MCF 10A (cell line): ENCODE results near the gene ZNF655. TPM values are rescaled to one million over a fixed set of nuclear protein-coding genes. Genes with fewer than 3 reads are reported as not detected.
"Not testable (repeated sequence)": the region's sequence is repeated elsewhere in the genome, so short reads cannot be mapped to it uniquely, and the experiment has no call there.

Experiments used
- BruUV-seq: library from RNA; stranded (reverse); fragments of 400-500 nt; replicated peaks from 2 replicates; lab custom pipeline; 2021; lab: Mats Ljungman, UMichigan
- CTCF ChIA-PET: fragments of 300-600 bp; sonication (Branson Sonifier 250); formaldehyde crosslinking; extraction: SDS; loops from one replicate; lab custom pipeline; 2021; ENCODE audit warnings: antibody characterized with exemption, inconsistent platforms; lab: Yijun Ruan, JAX
- POLR2A ChIA-PET: fragments of 300-600, 350-650 bp; sonication (Branson Sonifier 250); formaldehyde crosslinking; extraction: SDS; loops from one replicate; lab custom pipeline; 2020; ENCODE audit warnings: antibody characterized with exemption, inconsistent platforms; lab: Yijun Ruan, JAX
- DNase-seq: peaks from one replicate; pipeline ENCODE4 v3.0.0-alpha.2; 2018; ENCODE audit not compliant: unreplicated experiment
- H3K27ac Mint-ChIP-seq: one replicate; pipeline ENCODE4 v1.8.0; 2022; ENCODE audit warnings: mild to moderate bottlenecking, low read depth, mixed read lengths; ENCODE audit not compliant: unreplicated experiment
- H3K27me3 Mint-ChIP-seq: one replicate; pipeline ENCODE4 v1.8.0; 2022; ENCODE audit warnings: mixed read lengths; ENCODE audit not compliant: insufficient read depth, unreplicated experiment
- H3K36me3 Mint-ChIP-seq: one replicate; pipeline ENCODE4 v1.8.0; 2022; ENCODE audit warnings: mild to moderate bottlenecking, moderate library complexity, mixed read lengths; ENCODE audit not compliant: insufficient read depth, unreplicated experiment
- H3K4me1 Mint-ChIP-seq: one replicate; pipeline ENCODE4 v1.8.0; 2022; ENCODE audit warnings: mixed read lengths; ENCODE audit not compliant: insufficient read depth, unreplicated experiment
- H3K4me3 Mint-ChIP-seq: one replicate; pipeline ENCODE4 v1.8.0; 2022; ENCODE audit warnings: mild to moderate bottlenecking, moderate library complexity, mixed read lengths; ENCODE audit not compliant: unreplicated experiment
- H3K9me3 Mint-ChIP-seq: one replicate; pipeline ENCODE4 v1.8.0; 2022; ENCODE audit warnings: mixed read lengths; ENCODE audit not compliant: unreplicated experiment
- intact Hi-C: fragments of 100-400 bp; cut with micrococcal nuclease; formaldehyde crosslinking; loops from 2 replicates; pipeline ENCODE4 v1.14.1; 2022
- total RNA-seq: library from RNA; stranded (reverse); gene quantifications from 2 replicates; pipeline ENCODE4 v1.2.3, GENCODE V29; 2022
- TF ChIP-seq, protein P1 (sequence below): fragments of 200-600 bp; IDR thresholded peaks from one replicate; pipeline ENCODE4 v1.8.0; 2022; ENCODE audit warnings: antibody characterized with exemption, mild to moderate bottlenecking; ENCODE audit not compliant: unreplicated experiment

The ZNF655 gene
- total RNA-seq, 1 experiment from 2014 or later: 89.9 TPM

DNA sequence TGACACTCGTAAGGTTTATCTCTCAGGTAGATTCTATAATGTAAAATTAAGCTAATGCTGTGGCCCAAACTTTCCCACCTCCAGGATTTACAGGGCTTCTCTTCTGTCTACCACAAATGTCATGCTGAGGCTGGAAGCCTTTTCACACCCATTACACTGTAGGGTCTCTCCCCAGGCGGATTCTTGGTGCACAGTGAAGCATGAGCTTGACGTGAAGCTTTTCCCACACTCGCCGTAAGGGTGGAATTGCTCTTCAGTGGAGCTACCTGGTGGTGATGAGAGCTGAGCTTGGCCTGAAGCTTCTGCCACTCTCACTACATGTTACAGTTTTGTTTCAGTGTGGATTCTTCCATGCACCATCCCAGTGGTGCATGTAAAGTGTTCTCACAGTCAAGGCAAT is 17.9 kb upstream of the ZNF655 start:
- intact Hi-C loops: no loop called here
- DNase-seq: no peak
- H3K4me1 Mint-ChIP-seq: no peaks in the 10 kb centered on the region
- no peak overlapping the region for H3K4me3 Mint-ChIP-seq
- no peaks in the 10 kb centered on the region for H3K27me3 Mint-ChIP-seq
- no TSS peak for BruUV-seq
- ChIA-PET POLR2A (interaction anchor here (0.5 to 0.6 kb wide), 2 partner anchors 10 to 11 kb away, joined by 3 read pairs; partner anchors contain the start of gene FAM200A), CTCF (interaction anchor here (0.6 to 1.0 kb wide), 2 partner anchors 10 to 26 kb away, joined by 3 to 4 read pairs; no protein-coding TSS in a partner anchor)
- peaks cover 4% of the 10 kb centered on the region for H3K36me3 Mint-ChIP-seq
- no peak overlapping the region for H3K27ac Mint-ChIP-seq
- H3K9me3 Mint-ChIP-seq: peaks cover 7% of the 10 kb centered on the region
- TF ChIP-seq, protein P1, sequence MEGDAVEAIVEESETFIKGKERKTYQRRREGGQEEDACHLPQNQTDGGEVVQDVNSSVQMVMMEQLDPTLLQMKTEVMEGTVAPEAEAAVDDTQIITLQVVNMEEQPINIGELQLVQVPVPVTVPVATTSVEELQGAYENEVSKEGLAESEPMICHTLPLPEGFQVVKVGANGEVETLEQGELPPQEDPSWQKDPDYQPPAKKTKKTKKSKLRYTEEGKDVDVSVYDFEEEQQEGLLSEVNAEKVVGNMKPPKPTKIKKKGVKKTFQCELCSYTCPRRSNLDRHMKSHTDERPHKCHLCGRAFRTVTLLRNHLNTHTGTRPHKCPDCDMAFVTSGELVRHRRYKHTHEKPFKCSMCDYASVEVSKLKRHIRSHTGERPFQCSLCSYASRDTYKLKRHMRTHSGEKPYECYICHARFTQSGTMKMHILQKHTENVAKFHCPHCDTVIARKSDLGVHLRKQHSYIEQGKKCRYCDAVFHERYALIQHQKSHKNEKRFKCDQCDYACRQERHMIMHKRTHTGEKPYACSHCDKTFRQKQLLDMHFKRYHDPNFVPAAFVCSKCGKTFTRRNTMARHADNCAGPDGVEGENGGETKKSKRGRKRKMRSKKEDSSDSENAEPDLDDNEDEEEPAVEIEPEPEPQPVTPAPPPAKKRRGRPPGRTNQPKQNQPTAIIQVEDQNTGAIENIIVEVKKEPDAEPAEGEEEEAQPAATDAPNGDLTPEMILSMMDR: no peak

DNA sequence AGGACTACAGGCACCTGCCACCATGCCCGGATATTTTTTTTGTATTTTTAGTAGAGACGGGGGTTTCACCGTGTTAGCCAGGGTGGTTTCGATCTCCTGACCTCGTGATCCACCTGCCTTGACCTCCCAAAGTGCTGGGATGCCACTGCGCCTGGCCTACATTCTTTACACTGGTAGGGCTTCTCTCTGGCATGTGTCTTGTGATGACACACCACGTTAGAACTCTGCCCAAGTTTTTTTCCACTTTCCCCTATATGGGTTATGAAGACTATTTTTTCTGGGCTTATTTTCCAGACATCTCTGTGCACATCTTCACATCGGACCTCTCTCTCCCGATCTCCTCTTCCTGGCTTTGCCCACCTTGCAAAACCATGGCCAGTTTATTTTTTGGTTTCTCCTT is 17.2 kb upstream of the ZNF655 start:
- ChIA-PET CTCF (interaction anchor here (0.7 to 1.0 kb wide), 2 partner anchors 27 to 448 kb away, joined by 4 to 5 read pairs; no protein-coding TSS in a partner anchor), POLR2A (interaction anchor here (0.5 to 0.6 kb wide), 2 partner anchors 11 kb away, joined by 3 read pairs; partner anchors contain the start of gene FAM200A)
- H3K27ac Mint-ChIP-seq: no peak overlapping the region
- H3K27me3 Mint-ChIP-seq: no peaks in the 10 kb centered on the region
- H3K9me3 Mint-ChIP-seq: peaks cover 7% of the 10 kb centered on the region
- peaks cover 4% of the 10 kb centered on the region for H3K36me3 Mint-ChIP-seq
- DNase-seq: no peak
- intact Hi-C loops: no loop called here
- TF ChIP-seq, protein P1: no peak
- no TSS peak for BruUV-seq
- no peak overlapping the region for H3K4me3 Mint-ChIP-seq
- no peaks in the 10 kb centered on the region for H3K4me1 Mint-ChIP-seq

DNA sequence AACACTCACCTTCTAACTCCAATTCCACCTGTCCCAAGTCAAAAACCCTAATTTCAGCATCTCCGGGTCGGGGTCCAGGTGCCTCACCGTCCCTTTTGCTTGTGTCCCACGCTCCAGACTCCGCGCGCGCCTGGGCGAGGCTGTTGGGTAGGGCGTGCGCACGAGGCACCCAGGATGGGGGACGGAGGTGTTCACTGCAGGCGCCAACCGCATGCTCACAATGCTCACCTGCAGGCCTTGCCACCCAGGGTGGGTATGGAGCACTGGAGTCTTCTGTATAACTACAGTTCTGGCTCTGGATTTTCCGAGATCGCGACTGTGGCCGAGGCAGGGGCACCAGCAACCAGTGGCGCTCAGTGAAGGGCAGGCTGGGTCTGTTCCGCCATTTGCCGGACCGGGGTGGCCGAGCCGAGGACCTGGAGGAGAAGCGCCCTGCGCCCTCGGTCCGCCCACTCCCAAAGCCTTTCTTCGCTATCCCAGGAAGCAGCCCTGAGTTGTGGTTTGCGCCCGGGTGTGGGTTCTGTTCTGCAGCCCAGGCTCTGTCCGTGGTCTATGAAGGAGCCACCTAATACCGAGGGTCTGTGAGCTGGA is 15.3 kb upstream of the ZNF655 start:
- TF ChIP-seq, protein P1: no peak
- Mint-ChIP-seq H3K27ac (no peak overlapping the region), H3K4me3 (no peak overlapping the region), H3K27me3 (no peaks in the 10 kb centered on the region), H3K36me3 (peaks cover 9% of the 10 kb centered on the region), H3K4me1 (no peaks in the 10 kb centered on the region), H3K9me3 (peaks cover 4% of the 10 kb centered on the region)
- BruUV-seq: no TSS peak
- intact Hi-C loops: no loop called here
- ChIA-PET CTCF (interaction anchor here (0.7 kb wide), 1 partner anchor 15 kb away, joined by 4 read pairs; no protein-coding TSS in a partner anchor), POLR2A (no interaction called here)
- DNase-seq: no peak

DNA sequence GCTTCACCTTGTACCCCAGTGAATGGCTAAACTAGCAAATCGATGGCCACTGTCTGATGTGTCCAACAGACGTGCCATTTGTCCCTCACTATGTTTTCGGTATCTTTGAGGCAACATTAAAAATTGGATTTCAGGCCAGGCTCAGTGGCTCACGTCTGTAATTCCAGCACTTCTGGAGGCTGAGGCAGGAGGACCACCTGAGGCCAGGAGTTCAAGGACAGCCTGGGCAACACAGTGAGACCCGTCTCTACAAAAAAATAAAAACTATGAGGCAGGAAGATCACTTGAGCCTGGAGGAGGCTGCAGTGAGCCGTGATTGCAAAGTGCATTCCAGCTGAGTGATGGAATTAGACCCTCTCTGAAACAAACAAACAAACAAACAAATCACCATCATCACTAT is 14.5 kb upstream of the ZNF655 start:
- Mint-ChIP-seq H3K4me3 (no peak overlapping the region), H3K9me3 (peaks cover 7% of the 10 kb centered on the region), H3K36me3 (peaks cover 14% of the 10 kb centered on the region), H3K27me3 (no peaks in the 10 kb centered on the region), H3K4me1 (no peaks in the 10 kb centered on the region), H3K27ac (no peak overlapping the region)
- ChIA-PET CTCF (interaction anchor here (0.6 to 0.7 kb wide), 2 partner anchors 13 to 16 kb away, joined by 3 to 4 read pairs; no protein-coding TSS in a partner anchor), POLR2A (no interaction called here)
- no peak for DNase-seq
- intact Hi-C loops: no loop called here
- no TSS peak for BruUV-seq
- TF ChIP-seq, protein P1: no peak

DNA sequence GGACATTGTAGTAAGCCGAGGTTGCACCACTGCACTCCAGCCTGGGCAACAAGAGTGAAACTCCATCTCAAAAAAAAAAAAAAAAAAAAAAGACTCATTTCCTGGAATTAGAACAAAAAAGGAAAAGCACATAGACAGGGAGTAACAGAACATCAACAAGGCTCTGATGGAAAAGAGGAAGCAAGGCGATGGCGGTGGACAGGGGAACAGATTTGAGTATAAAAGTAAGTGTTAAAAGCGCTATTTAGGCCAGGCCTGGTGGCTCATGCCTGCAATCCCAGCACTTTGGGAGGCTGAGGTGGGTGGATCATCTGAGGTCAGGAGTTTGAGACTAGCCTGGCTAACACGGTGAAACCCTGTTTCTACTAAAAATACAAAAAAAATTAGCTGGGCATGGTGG is 13.1 kb upstream of the ZNF655 start:
- DNase-seq, intact Hi-C loops, H3K4me3 Mint-ChIP-seq, H3K9me3 Mint-ChIP-seq, H3K4me1 Mint-ChIP-seq, BruUV-seq, H3K27me3 Mint-ChIP-seq, POLR2A ChIA-PET, CTCF ChIA-PET, H3K27ac Mint-ChIP-seq: not testable (repeated sequence)
- H3K36me3 Mint-ChIP-seq: peaks cover 20% of the 10 kb centered on the region

DNA sequence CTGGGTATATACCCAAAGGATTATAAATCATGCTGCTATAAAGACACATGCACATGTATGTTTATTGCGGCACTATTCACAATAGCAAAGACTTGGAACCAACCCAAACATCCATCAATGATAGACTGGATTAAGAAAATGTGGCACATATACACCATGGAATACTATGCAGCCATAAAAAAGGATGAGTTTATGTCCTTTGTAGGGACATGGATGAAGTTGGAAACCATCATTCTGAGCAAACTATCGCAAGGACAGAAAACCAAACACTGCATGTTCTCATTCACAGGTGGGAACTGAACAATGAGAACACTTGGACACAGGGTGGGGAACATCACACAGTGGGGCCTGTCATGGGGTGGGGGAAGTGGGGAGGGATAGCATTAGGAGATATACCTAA is 8.9 kb upstream of the ZNF655 start:
- H3K36me3 Mint-ChIP-seq: peaks cover 23% of the 10 kb centered on the region
- H3K27me3 Mint-ChIP-seq, BruUV-seq, DNase-seq, H3K27ac Mint-ChIP-seq, intact Hi-C loops, CTCF ChIA-PET, H3K4me3 Mint-ChIP-seq, H3K9me3 Mint-ChIP-seq, H3K4me1 Mint-ChIP-seq: not testable (repeated sequence)
- POLR2A ChIA-PET: interaction anchor here (1.9 kb wide), 1 partner anchor 8 kb away, joined by 6 read pairs; the partner anchor contains the start of gene ZNF655
